Panc1 (cell line): ENCODE data around the gene CLDN9. TPM values are rescaled to one million over a fixed set of nuclear protein-coding genes. Genes with fewer than 3 reads are reported as not detected.
A peak's percentile ranks its signal among the peaks of the same experiment; 100 is the strongest.

Experiments used
- ATAC-seq: fragments of 200-7000 bp; cut with Tn5 transposase; 2 replicates; pipeline ENCODE4 v1.9.1; 2020; ENCODE audit warnings: mild to moderate bottlenecking, moderate library complexity
- BruUV-seq: library from RNA; stranded (reverse); fragments of 400-500 nt; replicated peaks from 2 replicates; lab custom pipeline; 2021; lab: Mats Ljungman, UMichigan
- CTCF ChIA-PET: fragments of 300-600 bp; sonication (Branson Sonifier 250); formaldehyde crosslinking; loops from one replicate; lab custom pipeline; 2022; ENCODE audit warnings: antibody characterized with exemption; lab: Charles Lee
- POLR2A ChIA-PET: fragments of 300-600 bp; sonication (Branson Sonifier 250); formaldehyde crosslinking; loops from one replicate; lab custom pipeline; 2022; ENCODE audit warnings: antibody characterized with exemption; lab: Charles Lee
- DNase-seq: peaks from one replicate; pipeline ENCODE4 v3.0.0-alpha.2; 2010; ENCODE audit warnings: low read depth, low spot score
- H3K27ac ChIP-seq: 2 replicates; pipeline ENCODE4 v1.5.1; 2011; ENCODE audit warnings: mild to moderate bottlenecking, low read length, inconsistent platforms
- H3K27me3 ChIP-seq: fragments of 200-500 bp; sonication (Bioruptor generic); 2 replicates; pipeline ENCODE4 v1.6.0; 2014; ENCODE audit warnings: low read length, inconsistent platforms; ENCODE audit not compliant: control insufficient read depth, insufficient read depth
- H3K36me3 ChIP-seq: fragments of 200-500 bp; sonication (Bioruptor generic); 2 replicates; pipeline ENCODE4 v1.5.1; 2014; ENCODE audit warnings: inconsistent platforms, mild to moderate bottlenecking, low read length, moderate library complexity; ENCODE audit not compliant: control insufficient read depth, insufficient read depth
- H3K4me1 ChIP-seq: 2 replicates; pipeline ENCODE4 v1.5.1; 2011; ENCODE audit warnings: inconsistent platforms, mild to moderate bottlenecking, low read length, moderate library complexity; ENCODE audit not compliant: control insufficient read depth, insufficient read depth
- H3K4me3 ChIP-seq, 2 experiments: 2 replicates each; pipeline ENCODE4 v1.5.1; 2011 to 2012; ENCODE audit warnings: low read depth in 2 of 2, low read length in 2 of 2, mild to moderate bottlenecking in 2 of 2, inconsistent platforms in 1 of 2, moderate library complexity in 1 of 2
- H3K9me3 ChIP-seq: fragments of 200-500 bp; sonication (Bioruptor generic); 2 replicates; pipeline ENCODE4 v1.5.1; 2014; ENCODE audit warnings: low read depth, mild to moderate bottlenecking, inconsistent platforms, low read length, moderate library complexity; ENCODE audit not compliant: control insufficient read depth, insufficient read depth
- POLR2AphosphoS5 ChIP-seq: IDR thresholded peaks from 2 replicates; pipeline ENCODE4 v1.6.1; 2012; ENCODE audit warnings: mild to moderate bottlenecking, low read depth, low read length, moderate library complexity
- SIN3A ChIP-seq: IDR thresholded peaks from 2 replicates; pipeline ENCODE4 v1.6.1; 2012; ENCODE audit warnings: low read depth, mild to moderate bottlenecking, low read length, moderate library complexity, borderline replicate concordance; ENCODE audit not compliant: insufficient read depth
- TCF7L2 ChIP-seq: IDR thresholded peaks from 2 replicates; pipeline ENCODE4 v1.6.1; 2011; ENCODE audit warnings: mild to moderate bottlenecking, low read depth, low read length, inconsistent platforms
- in situ Hi-C: cut with HindIII; loops from 2 replicates; pipeline ENCODE4 v1.10.0; 2016; ENCODE audit warnings: low sequenced_read_pairs, low pct_unique_long_range_greater_than_20kb
- intact Hi-C: fragments of 100-400 bp; cut with micrococcal nuclease; formaldehyde crosslinking; loops from one replicate; pipeline ENCODE4 v1.10.0; 2022; ENCODE audit not compliant: unreplicated experiment
- total RNA-seq: library from RNA; stranded (reverse); gene quantifications from one replicate; pipeline ENCODE4 v1.2.1, GENCODE V29; 2021; ENCODE audit not compliant: unreplicated experiment
- TF ChIP-seq, protein P1 (sequence below), 2 experiments: IDR thresholded peaks; 2 replicates each; pipeline ENCODE4 v1.6.1; 2011 to 2012; ENCODE audit warnings: low read depth in 2 of 2, control low read depth in 1 of 2, low read length in 1 of 2, mild to moderate bottlenecking in 1 of 2, moderate library complexity in 1 of 2; ENCODE audit not compliant: insufficient read depth in 1 of 2
- TF ChIP-seq, protein P2 (sequence below): fragments of 450-650 bp; IDR thresholded peaks from 2 replicates; pipeline ENCODE4 v1.5.1; 2017; ENCODE audit warnings: mild to moderate bottlenecking

The CLDN9 gene
- total RNA-seq, 1 experiment from 2014 or later = 1.6 TPM

DNA sequence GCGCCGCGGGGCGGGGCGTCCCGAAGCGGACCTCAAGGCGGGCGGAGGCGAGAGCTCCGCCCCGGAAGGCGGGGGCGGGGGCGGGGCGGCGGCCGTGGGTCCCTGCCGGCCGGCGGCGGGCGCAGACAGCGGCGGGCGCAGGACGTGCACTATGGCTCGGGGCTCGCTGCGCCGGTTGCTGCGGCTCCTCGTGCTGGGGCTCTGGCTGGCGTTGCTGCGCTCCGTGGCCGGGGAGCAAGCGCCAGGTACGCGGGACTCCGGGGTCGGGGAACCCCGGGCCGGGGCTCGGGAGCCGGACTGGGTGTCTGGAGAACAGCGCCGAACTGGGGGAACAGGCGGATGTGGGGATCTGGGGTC lies 7.5 kb downstream of the CLDN9 start, which contains the start of gene TNFRSF12A:
TNFRSF12A (plus strand) TSS at position 122 of the 357 bp plus-strand sequence; CDS start at position 152, 30 bp downstream.
- CTCF ChIA-PET = interaction anchor here (0.5 to 1.2 kb wide), 4 partner anchors 8 to 246 kb away, joined by 3 to 5 read pairs (median 4); no protein-coding TSS in a partner anchor

DNA sequence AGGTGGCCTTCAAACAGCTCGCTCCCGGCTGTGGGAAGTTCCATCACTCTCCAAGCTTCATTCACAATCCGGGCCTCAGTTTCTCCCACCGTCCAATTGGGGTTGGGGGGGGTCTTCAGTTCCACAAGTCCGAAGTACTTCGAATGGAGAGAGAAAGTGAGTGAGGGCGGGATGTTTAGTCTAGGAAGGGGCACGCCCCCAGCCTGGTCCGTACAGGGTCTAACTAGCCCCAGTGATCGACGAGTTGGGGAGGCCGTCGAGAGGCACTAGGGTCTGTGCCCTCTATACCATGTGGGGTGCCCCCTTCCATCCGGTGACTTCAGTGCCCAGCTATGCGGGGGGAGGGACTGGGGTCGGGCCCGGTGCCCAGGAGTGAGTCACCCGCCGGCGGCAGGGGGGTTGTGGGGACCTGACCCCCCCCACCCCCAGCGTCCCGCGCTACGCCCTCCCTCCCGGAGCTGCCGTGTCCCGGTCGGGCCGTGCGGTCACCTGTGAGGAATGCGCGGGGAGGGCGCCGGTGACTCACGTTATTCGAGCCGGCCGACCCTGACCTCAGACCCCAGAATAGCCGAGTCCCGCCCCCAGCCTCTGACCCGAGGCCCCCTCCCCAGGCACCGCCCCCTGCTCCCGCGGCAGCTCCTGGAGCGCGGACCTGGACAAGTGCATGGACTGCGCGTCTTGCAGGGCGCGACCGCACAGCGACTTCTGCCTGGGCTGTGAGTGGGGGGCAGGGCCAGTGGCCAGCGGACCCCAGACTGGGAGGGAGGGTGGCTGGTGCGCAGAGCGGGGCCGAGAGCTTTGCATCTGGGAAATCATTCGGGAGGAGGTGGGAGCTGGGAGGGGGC lies 8.1 kb downstream of the CLDN9 start:
- in situ Hi-C loops = no loop called here
- Histone ChIP-seq H3K36me3 (peaks cover 9% of the 10 kb centered on the region), H3K9me3 (no peaks in the 10 kb centered on the region), H3K27ac (peak overlapping the region; percentile 99), H3K4me1 (peaks cover 16% of the 10 kb centered on the region), H3K27me3 (no peaks in the 10 kb centered on the region), H3K4me3 (peak overlapping the region; percentile 94 to 95)
- CTCF ChIA-PET = interaction anchor here (0.5 to 1.2 kb wide), 3 partner anchors 8 to 246 kb away, joined by 3 to 5 read pairs (median 5); no protein-coding TSS in a partner anchor
- intact Hi-C loops = no loop called here
- ATAC-seq = peak; percentile 26
- POLR2A ChIA-PET = interaction anchor here (0.6 kb wide), 2 partner anchors 20 to 1135 kb away, joined by 5 to 10 read pairs; no protein-coding TSS in a partner anchor
- BruUV-seq = no TSS peak
- DNase-seq = peak; percentile 69
- TF ChIP-seq, protein P1, sequence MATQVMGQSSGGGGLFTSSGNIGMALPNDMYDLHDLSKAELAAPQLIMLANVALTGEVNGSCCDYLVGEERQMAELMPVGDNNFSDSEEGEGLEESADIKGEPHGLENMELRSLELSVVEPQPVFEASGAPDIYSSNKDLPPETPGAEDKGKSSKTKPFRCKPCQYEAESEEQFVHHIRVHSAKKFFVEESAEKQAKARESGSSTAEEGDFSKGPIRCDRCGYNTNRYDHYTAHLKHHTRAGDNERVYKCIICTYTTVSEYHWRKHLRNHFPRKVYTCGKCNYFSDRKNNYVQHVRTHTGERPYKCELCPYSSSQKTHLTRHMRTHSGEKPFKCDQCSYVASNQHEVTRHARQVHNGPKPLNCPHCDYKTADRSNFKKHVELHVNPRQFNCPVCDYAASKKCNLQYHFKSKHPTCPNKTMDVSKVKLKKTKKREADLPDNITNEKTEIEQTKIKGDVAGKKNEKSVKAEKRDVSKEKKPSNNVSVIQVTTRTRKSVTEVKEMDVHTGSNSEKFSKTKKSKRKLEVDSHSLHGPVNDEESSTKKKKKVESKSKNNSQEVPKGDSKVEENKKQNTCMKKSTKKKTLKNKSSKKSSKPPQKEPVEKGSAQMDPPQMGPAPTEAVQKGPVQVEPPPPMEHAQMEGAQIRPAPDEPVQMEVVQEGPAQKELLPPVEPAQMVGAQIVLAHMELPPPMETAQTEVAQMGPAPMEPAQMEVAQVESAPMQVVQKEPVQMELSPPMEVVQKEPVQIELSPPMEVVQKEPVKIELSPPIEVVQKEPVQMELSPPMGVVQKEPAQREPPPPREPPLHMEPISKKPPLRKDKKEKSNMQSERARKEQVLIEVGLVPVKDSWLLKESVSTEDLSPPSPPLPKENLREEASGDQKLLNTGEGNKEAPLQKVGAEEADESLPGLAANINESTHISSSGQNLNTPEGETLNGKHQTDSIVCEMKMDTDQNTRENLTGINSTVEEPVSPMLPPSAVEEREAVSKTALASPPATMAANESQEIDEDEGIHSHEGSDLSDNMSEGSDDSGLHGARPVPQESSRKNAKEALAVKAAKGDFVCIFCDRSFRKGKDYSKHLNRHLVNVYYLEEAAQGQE (IDR thresholded peaks at IDR 0.05; ENCODE audit: insufficient read depth in 1 of 2, low read depth in 2 of 2, low read length in 1 of 2) = no peak
- TF ChIP-seq SIN3A (peak; percentile 63; the same call in 1 of the 2 replicates), POLR2AphosphoS5 (peak; percentile 46)

More for the DNA sequence above, 7.5 kb downstream of the CLDN9 start, which contains the start of gene TNFRSF12A:
- POLR2A ChIA-PET = interaction anchor here (0.6 kb wide), 1 partner anchor 1134 kb away, joined by 10 read pairs; no protein-coding TSS in a partner anchor
- H3K27me3 ChIP-seq = no peaks in the 10 kb centered on the region
- peak within 1 kb of the TSS; percentile 94 to 95 for H3K4me3 ChIP-seq
- in situ Hi-C loops = no loop called here
- intact Hi-C loops = no loop called here
- ATAC-seq (peak; percentile 15), DNase-seq (no peak)
- H3K4me1 ChIP-seq = peaks cover 16% of the 10 kb centered on the region
- BruUV-seq = no TSS peak
- H3K9me3 ChIP-seq = no peaks in the 10 kb centered on the region
- H3K27ac ChIP-seq = peak within 1 kb of the TSS; percentile 99
- TF ChIP-seq SIN3A (no peak; the same call in 1 of the 2 replicates), TCF7L2 (peak; percentile 21; the same call in 1 of the 2 replicates), POLR2AphosphoS5 (peak; percentile 63)
- TF ChIP-seq, protein P2, sequence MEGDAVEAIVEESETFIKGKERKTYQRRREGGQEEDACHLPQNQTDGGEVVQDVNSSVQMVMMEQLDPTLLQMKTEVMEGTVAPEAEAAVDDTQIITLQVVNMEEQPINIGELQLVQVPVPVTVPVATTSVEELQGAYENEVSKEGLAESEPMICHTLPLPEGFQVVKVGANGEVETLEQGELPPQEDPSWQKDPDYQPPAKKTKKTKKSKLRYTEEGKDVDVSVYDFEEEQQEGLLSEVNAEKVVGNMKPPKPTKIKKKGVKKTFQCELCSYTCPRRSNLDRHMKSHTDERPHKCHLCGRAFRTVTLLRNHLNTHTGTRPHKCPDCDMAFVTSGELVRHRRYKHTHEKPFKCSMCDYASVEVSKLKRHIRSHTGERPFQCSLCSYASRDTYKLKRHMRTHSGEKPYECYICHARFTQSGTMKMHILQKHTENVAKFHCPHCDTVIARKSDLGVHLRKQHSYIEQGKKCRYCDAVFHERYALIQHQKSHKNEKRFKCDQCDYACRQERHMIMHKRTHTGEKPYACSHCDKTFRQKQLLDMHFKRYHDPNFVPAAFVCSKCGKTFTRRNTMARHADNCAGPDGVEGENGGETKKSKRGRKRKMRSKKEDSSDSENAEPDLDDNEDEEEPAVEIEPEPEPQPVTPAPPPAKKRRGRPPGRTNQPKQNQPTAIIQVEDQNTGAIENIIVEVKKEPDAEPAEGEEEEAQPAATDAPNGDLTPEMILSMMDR = no peak
- TF ChIP-seq, protein P1 (IDR thresholded peaks at IDR 0.05; ENCODE audit: insufficient read depth in 1 of 2, low read depth in 2 of 2, low read length in 1 of 2) = 0 out of 4 replicates have a peak, but pooled peaks of 1 of the 2 experiments have one; percentile 42
- peaks cover 9% of the 10 kb centered on the region for H3K36me3 ChIP-seq
